HG02981 (cell line): ENCODE results near the gene BOLL.
"Not testable (repeated sequence)": the region's sequence is repeated elsewhere in the genome, so short reads cannot be mapped to it uniquely, and the experiment has no call there.

Source experiments
- ATAC-seq: cut with Tn5 transposase; IDR thresholded peaks from one replicate; pipeline ENCODE4 v1.9.1; 2021; ENCODE audit warnings: mild to moderate bottlenecking, moderate library complexity; ENCODE audit not compliant: unreplicated experiment

Gene BOLL

DNA sequence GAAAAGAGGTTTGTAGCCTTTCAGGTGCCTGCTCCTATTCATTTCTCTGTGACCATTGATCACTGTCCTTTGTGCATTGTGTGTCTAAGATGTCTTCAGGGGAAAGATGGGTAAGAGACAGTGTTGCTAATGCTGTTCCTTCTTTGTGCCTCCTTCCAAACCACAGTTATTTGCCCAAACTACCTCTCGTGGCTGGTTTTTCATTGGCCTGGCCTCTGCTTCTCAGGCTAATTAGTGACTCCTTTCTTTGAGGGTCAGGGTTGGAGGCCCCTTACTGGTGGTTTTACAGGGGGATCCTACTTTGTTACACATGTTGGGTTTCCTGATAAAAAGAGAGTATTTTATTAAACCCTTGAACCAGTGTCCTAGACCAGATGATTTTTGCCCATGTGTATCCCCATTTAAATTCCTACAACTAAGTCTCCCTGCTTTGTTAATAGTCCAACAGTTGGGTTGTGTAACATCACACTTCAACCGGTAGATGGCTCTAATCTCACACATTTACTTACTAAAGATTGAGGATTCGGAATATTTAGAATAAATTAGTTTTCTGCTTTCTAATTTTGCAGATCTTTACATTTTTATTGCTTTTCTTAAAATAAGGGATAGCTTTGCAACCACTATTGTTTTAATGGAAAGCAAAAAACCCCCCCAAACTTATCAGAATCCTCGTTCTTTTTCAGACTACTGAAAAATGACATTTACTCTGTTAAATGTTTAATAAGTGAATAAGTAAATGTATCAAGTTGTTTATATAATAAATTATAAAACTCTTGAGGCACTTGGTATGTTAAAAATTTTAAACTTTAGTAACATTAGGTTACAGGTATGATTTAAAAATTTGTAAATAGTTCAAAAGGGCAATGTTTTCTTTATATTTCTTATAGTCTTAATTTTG is 77.6 kb downstream of the BOLL start:
- ATAC-seq, result no peak

- no peak for ATAC-seq
These were observed 78.3 kb downstream of the BOLL start for GRCh38 chr2:197706839-197707207.

GRCh38 chr2:197705912-197706838 is 78.9 kb downstream of the BOLL start:
- ATAC-seq, result no peak

DNA sequence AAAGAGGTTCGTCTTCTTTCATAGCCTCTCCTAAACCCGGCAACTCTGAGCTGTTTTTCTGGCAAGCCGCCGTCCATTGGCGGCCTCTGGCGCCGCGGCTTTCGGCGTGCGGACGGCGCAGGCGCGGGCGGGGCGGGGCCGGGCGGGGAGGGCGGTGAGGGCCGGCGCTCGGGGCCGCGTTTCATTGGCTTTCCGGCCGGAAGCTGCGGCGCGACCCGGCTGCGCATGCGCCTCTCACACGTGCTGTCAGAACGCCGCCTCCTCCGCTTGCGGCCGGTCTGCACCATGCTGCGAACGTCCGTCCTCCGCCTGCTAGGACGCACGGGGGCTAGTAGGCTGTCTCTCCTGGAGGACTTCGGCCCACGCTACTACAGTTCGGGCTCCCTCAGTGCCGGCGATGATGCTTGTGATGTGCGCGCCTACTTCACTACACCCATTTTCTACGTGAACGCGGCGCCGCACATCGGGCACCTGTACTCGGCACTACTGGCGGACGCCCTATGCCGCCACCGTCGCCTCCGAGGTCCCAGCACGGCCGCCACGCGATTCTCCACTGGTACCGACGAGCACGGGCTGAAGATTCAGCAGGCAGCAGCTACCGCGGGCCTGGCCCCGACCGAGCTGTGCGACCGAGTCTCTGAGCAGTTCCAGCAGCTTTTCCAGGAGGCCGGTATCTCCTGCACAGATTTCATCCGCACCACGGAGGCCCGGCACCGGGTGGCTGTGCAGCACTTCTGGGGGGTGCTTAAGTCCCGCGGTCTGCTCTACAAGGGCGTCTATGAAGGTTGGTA is 79.8 kb downstream of the BOLL start, which contains the start of gene MARS2:
TSS of gene MARS2 (plus strand) at position 249 of the 791 bp plus-strand sequence. CDS start at position 286, 37 bp downstream.
- ATAC-seq, result peak; percentile 89

GRCh38 chr2:197704434-197705120 is 80.5 kb downstream of the BOLL start:
- ATAC-seq, result peak; percentile 27

DNA sequence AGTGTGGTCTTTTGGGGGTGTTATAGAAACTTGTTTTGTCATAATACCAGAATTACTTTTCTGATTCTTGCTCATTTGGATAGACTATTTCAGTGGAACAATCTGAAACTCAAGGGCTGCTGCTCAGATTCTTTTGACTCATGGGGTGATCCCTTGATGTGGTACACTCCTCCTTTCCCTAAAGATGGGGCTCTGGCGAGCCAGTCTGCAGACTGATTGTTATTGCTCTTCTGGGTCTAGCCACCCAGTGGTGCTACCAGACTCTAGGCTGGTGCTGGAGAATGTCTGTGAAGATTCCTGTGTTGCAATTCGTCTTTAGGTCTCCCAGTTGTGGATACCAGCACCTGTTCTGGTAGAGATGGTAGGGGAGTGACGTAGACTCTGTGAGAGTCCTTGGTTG is 84.2 kb downstream of the BOLL start:
- no peak for ATAC-seq

- ATAC-seq, result not testable (repeated sequence)
These were observed 85.4 kb downstream of the BOLL start for GRCh38 chr2:197699724-197700123.

DNA sequence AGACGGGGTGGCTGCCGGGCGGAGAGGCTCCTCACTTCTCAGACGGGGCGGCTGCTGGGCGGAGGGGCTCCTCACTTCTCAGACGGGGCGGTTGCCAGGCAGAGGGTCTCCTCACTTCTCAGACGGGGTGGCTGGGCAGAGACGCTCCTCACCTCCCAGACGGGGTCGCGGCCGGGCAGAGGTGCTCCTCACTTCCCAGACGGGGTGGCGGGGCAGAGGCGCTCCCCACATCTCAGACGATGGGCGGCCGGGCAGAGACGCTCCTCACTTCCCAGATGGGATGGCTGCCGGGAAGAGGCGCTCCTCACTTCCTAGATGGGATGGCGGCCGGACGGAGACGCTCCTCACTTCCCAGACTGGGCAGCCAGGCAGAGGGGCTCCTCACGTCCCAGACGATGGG is 88.5 kb downstream of the BOLL start:
- ATAC-seq, result not testable (repeated sequence)

DNA sequence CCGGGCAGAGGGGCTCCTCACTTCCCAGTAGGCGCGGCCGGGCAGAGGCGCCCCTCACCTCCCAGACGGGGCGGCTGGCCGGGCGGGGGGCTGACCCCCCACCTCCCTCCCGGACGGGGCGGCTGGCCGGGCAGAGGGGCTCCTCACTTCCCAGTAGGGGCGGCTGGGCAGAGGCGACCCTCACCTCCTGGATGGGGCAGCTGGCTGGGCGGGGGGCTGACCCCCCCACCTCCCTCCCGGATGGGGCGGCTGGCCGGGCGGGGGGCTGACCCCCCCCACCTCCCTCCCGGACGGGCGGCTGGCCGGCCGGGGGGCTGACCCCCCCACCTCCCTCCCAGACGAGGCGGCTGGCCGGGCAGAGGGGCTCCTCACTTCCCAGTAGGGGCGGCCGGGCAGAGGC is 89.1 kb downstream of the BOLL start:
- not testable (repeated sequence) for ATAC-seq

- not testable (repeated sequence) for ATAC-seq
These were observed 89.9 kb downstream of the BOLL start for GRCh38 chr2:197695206-197695605.

DNA sequence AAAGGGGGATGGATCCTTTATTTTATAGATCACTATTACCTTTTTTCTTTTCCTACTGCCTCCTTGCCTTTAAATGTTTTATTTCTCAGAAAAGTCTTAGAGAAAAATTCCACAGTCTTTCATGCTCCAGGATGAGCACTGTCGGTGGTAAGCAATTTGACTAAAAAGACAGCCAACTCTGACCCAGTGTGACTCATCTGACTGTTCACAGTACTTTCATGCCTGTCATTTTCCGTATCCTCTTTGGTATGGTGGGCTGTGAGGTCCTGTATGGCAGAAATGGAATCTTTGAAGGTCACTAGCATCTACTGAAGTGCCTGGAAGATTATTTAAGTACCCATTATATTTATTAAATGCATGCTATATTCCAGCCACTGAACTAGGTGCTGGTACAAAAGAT is 107.6 kb downstream of the BOLL start:
- ATAC-seq, result no peak

- no peak for ATAC-seq
These were observed 108.1 kb downstream of the BOLL start for GRCh38 chr2:197677056-197677455.
